PC-3 (cell line): ENCODE results near the gene GNG8. TPM values are rescaled to one million over a fixed set of nuclear protein-coding genes. Genes with fewer than 3 reads are reported as not detected.

Source experiments
- ATAC-seq: fragments of 200-7000 bp; cut with Tn5 transposase; 2 replicates; pipeline ENCODE4 v1.9.1; 2020; ENCODE audit warnings: mild to moderate bottlenecking, moderate library complexity
- BruUV-seq: library from RNA; stranded (reverse); fragments of 400-500 nt; replicated peaks from 2 replicates; lab custom pipeline; 2021; lab: Mats Ljungman, UMichigan
- CTCF ChIA-PET: fragments of 300-600 bp; sonication (Branson Sonifier 250); formaldehyde crosslinking; loops from one replicate; lab custom pipeline; 2022; ENCODE audit warnings: antibody characterized with exemption; lab: Charles Lee
- POLR2A ChIA-PET: fragments of 300-600 bp; sonication (Branson Sonifier 250); formaldehyde crosslinking; loops from one replicate; lab custom pipeline; 2022; ENCODE audit warnings: antibody characterized with exemption; ENCODE audit not compliant: unreplicated experiment; lab: Charles Lee
- DNase-seq: peaks from one replicate; pipeline ENCODE4 v3.0.0-alpha.2; 2015
- H2AFZ ChIP-seq: fragments of 300-600 bp; sonication (generic); 2 replicates; pipeline ENCODE4 v1.6.0; 2016; ENCODE audit warnings: antibody characterized with exemption, low read length
- H3F3A ChIP-seq: fragments of 300-600 bp; sonication (generic); one replicate; pipeline ENCODE4 v1.6.0; 2017; ENCODE audit warnings: antibody characterized with exemption, low read length, control low read depth, mild to moderate bottlenecking; ENCODE audit not compliant: unreplicated experiment
- H3K27ac ChIP-seq: fragments of 300-600 bp; sonication (generic); 2 replicates; pipeline ENCODE4 v1.5.1; 2016; ENCODE audit warnings: mild to moderate bottlenecking, low read length
- H3K27me3 ChIP-seq: fragments of 300-600 bp; sonication (generic); 2 replicates; pipeline ENCODE4 v1.6.1; 2016; ENCODE audit warnings: low read length, mixed read lengths
- H3K36me3 ChIP-seq: fragments of 300-600 bp; sonication (generic); 2 replicates; pipeline ENCODE4 v1.6.1; 2016; ENCODE audit warnings: low read depth, mixed run types, low read length, mixed read lengths
- H3K4me1 ChIP-seq: fragments of 300-600 bp; sonication (generic); 2 replicates; pipeline ENCODE4 v1.5.1; 2016; ENCODE audit warnings: low read length; ENCODE audit not compliant: insufficient read depth
- H3K4me2 ChIP-seq: fragments of 300-600 bp; sonication (generic); 2 replicates; pipeline ENCODE4 v1.6.0; 2016; ENCODE audit warnings: low read length
- H3K4me3 ChIP-seq: fragments of 300-600 bp; sonication (generic); 2 replicates; pipeline ENCODE4 v1.5.1; 2016; ENCODE audit warnings: mild to moderate bottlenecking, low read length, mixed read lengths
- H3K79me2 ChIP-seq: fragments of 300-600 bp; sonication (generic); 2 replicates; pipeline ENCODE4 v1.6.1; 2017; ENCODE audit warnings: low read length, mixed read lengths
- H3K9ac ChIP-seq: fragments of 300-600 bp; sonication (generic); 2 replicates; pipeline ENCODE4 v1.6.0; 2016; ENCODE audit warnings: mild to moderate bottlenecking, low read length
- H3K9me2 ChIP-seq: fragments of 300-600 bp; sonication (generic); replicated peaks from 2 replicates; pipeline ENCODE4 v1.6.1; 2016; ENCODE audit warnings: mixed run types, low read length, mixed read lengths
- H3K9me3 ChIP-seq: fragments of 300-600 bp; sonication (generic); 2 replicates; pipeline ENCODE4 v1.6.1; 2016; ENCODE audit warnings: low read length, mixed read lengths
- H4K20me1 ChIP-seq: fragments of 300-600 bp; sonication (generic); 2 replicates; pipeline ENCODE4 v1.6.1; 2016; ENCODE audit warnings: low read length, mixed read lengths
- CTCF ChIP-seq: fragments of 300-600 bp; sonication (generic); conservative IDR thresholded peaks from 2 replicates; pipeline ENCODE4 v1.5.1; 2017; ENCODE audit warnings: antibody characterized with exemption, low read depth, mild to moderate bottlenecking, low read length
- EZH2 ChIP-seq: fragments of 300-600 bp; sonication (generic); IDR thresholded peaks from one replicate; pipeline ENCODE4 v1.6.1; 2017; ENCODE audit warnings: antibody characterized with exemption, mild to moderate bottlenecking, low read length; ENCODE audit not compliant: unreplicated experiment
- EZH2phosphoT487 ChIP-seq: fragments of 300-600 bp; sonication (generic); IDR thresholded peaks from 2 replicates; pipeline ENCODE4 v1.6.1; 2018; ENCODE audit warnings: mild to moderate bottlenecking, antibody characterized with exemption, low read length, borderline replicate concordance
- intact Hi-C: fragments of 100-400 bp; cut with micrococcal nuclease; formaldehyde crosslinking; loops from 2 replicates; pipeline ENCODE4 v1.9.0; 2023
- total RNA-seq: library from RNA; depleted of rRNA; stranded (reverse); fragments of >200 nt; gene quantifications from 2 replicates; pipeline ENCODE4 v1.2.3, GENCODE V29; 2014

The GNG8 gene
- total RNA-seq, 1 experiment from 2014 or later = not detected

GRCh38 chr19:46603752-46604231, 32.2 kb downstream of the GNG8 start:
- POLR2A ChIA-PET = no interaction called here
- intact Hi-C loops = no loop called here
- no peak for DNase-seq
- TF ChIP-seq CTCF (no peak), EZH2 (no peak), EZH2phosphoT487 (no peak)
- H3K4me3 ChIP-seq = peak overlapping the region; percentile 100; the same call in 1 of the 2 replicates
- peaks cover 13% of the 10 kb centered on the region; the same call in 1 of the 2 replicates for H3K36me3 ChIP-seq
- ATAC-seq = no peak
- H3K27me3 ChIP-seq = no peaks in the 10 kb centered on the region
- H3K9ac ChIP-seq = no peak overlapping the region
- H3K27ac ChIP-seq = no peak overlapping the region
- CTCF ChIA-PET = no interaction called here
- H3K9me3 ChIP-seq = no peaks in the 10 kb centered on the region
- no peak overlapping the region for H2AFZ ChIP-seq
- peaks cover 44% of the 10 kb centered on the region for H3K79me2 ChIP-seq
- no peaks in the 10 kb centered on the region for H3F3A ChIP-seq
- H4K20me1 ChIP-seq = peaks cover 25% of the 10 kb centered on the region
- BruUV-seq = no TSS peak
- H3K4me1 ChIP-seq = peaks cover 13% of the 10 kb centered on the region
- H3K4me2 ChIP-seq = peak overlapping the region; percentile 98
- H3K9me2 ChIP-seq = no peaks in the 10 kb centered on the region

- Histone ChIP-seq H3K27ac (no peak overlapping the region), H4K20me1 (peaks cover 25% of the 10 kb centered on the region), H2AFZ (no peak overlapping the region), H3K4me2 (peak overlapping the region; percentile 98), H3K4me3 (peak overlapping the region; percentile 100), H3K9me3 (no peaks in the 10 kb centered on the region), H3K36me3 (peaks cover 13% of the 10 kb centered on the region; the same call in 1 of the 2 replicates), H3K4me1 (peaks cover 13% of the 10 kb centered on the region), H3K27me3 (no peaks in the 10 kb centered on the region), H3F3A (no peaks in the 10 kb centered on the region), H3K9ac (peak overlapping the region; percentile 99; the same call in 1 of the 2 replicates), H3K9me2 (no peaks in the 10 kb centered on the region), H3K79me2 (peaks cover 44% of the 10 kb centered on the region)
- CTCF ChIA-PET = no interaction called here
- BruUV-seq = no TSS peak
- ATAC-seq (no peak), DNase-seq (no peak)
- TF ChIP-seq EZH2 (no peak), EZH2phosphoT487 (no peak), CTCF (no peak)
- intact Hi-C loops = no loop called here
- POLR2A ChIA-PET = no interaction called here
These were observed 32.8 kb downstream of the GNG8 start for GRCh38 chr19:46603195-46603637.

- intact Hi-C loops = no loop called here
- Histone ChIP-seq H3K4me3 (peak overlapping the region; percentile 100), H3K27ac (no peak overlapping the region), H3K4me2 (peak overlapping the region; percentile 98), H3K27me3 (no peaks in the 10 kb centered on the region), H3K36me3 (peaks cover 13% of the 10 kb centered on the region; the same call in 1 of the 2 replicates), H2AFZ (no peak overlapping the region), H3F3A (no peaks in the 10 kb centered on the region), H3K9ac (peak overlapping the region; percentile 99), H3K9me2 (no peaks in the 10 kb centered on the region), H3K9me3 (no peaks in the 10 kb centered on the region), H4K20me1 (peaks cover 25% of the 10 kb centered on the region), H3K79me2 (peaks cover 44% of the 10 kb centered on the region), H3K4me1 (peaks cover 13% of the 10 kb centered on the region)
- ATAC-seq (no peak), DNase-seq (no peak)
- TF ChIP-seq CTCF (no peak), EZH2 (no peak), EZH2phosphoT487 (no peak)
- no TSS peak for BruUV-seq
- ChIA-PET POLR2A (no interaction called here), CTCF (no interaction called here)
These were observed 33.4 kb downstream of the GNG8 start for GRCh38 chr19:46602392-46603194.
